GM18519 (cell line): ENCODE results near the gene TNNI3.
A peak's percentile ranks its signal among the peaks of the same experiment; 100 is the strongest.
"Not testable (repeated sequence)": the region's sequence is repeated elsewhere in the genome, so short reads cannot be mapped to it uniquely, and the experiment has no call there.

Source experiments
- ATAC-seq: cut with Tn5 transposase; IDR thresholded peaks from one replicate; pipeline ENCODE4 v1.9.1; 2021; ENCODE audit warnings: mild to moderate bottlenecking, moderate library complexity; ENCODE audit not compliant: unreplicated experiment, low FRiP score

TNNI3 gene

GRCh38 chr19:55173714-55174409 is 16.3 kb upstream of the TNNI3 start:
- ATAC-seq: no peak

GRCh38 chr19:55173186-55173713 is 15.7 kb upstream of the TNNI3 start:
- no peak for ATAC-seq

- ATAC-seq: no peak
Observed at GRCh38 chr19:55172741-55173140, 15.2 kb upstream of the TNNI3 start.

GRCh38 chr19:55172318-55172717 is 14.8 kb upstream of the TNNI3 start:
- not testable (repeated sequence) for ATAC-seq

GRCh38 chr19:55171440-55171839 is 13.9 kb upstream of the TNNI3 start:
- ATAC-seq: no peak

- no peak for ATAC-seq
Observed at GRCh38 chr19:55169136-55169535, 11.6 kb upstream of the TNNI3 start.

GRCh38 chr19:55166530-55167268 is 9.2 kb upstream of the TNNI3 start, which contains the start of gene DNAAF3:
DNAAF3 (minus strand) TSS chr19:55166613; CDS start chr19:55166413, 200 bp downstream.
- peak; percentile 39 for ATAC-seq

GRCh38 chr19:55165952-55166529 is 8.5 kb upstream of the TNNI3 start:
- ATAC-seq: no peak

GRCh38 chr19:55161571-55162322 is 4.2 kb upstream of the TNNI3 start:
- no peak for ATAC-seq

GRCh38 chr19:55160986-55161365 is 3.4 kb upstream of the TNNI3 start:
- ATAC-seq: no peak

- ATAC-seq: peak; percentile 62
Observed at GRCh38 chr19:55160128-55160985, 2.8 kb upstream of the TNNI3 start.

GRCh38 chr19:55158848-55159749 is 1.6 kb upstream of the TNNI3 start:
- ATAC-seq: no peak

GRCh38 chr19:55158423-55158822 is 891 bp upstream of the TNNI3 start:
- no peak for ATAC-seq

- no peak for ATAC-seq
Observed at GRCh38 chr19:55156202-55157063, 1.1 kb downstream of the TNNI3 start.

- not testable (repeated sequence) for ATAC-seq
Observed at GRCh38 chr19:55155784-55156183, 1.7 kb downstream of the TNNI3 start.

- ATAC-seq: no peak
Observed at GRCh38 chr19:55153652-55154264, 3.8 kb downstream of the TNNI3 start.

GRCh38 chr19:55152017-55152416 is 5.5 kb downstream of the TNNI3 start:
- ATAC-seq: no peak
